HG03521 (cell line): ENCODE data around the gene AMIGO1.

ENCODE experiments used
- ATAC-seq: cut with Tn5 transposase; IDR thresholded peaks from one replicate; pipeline ENCODE4 v1.9.1; 2021; ENCODE audit warnings: mild to moderate bottlenecking, moderate library complexity; ENCODE audit not compliant: unreplicated experiment

The AMIGO1 gene

GRCh38 chr1:109457819-109458218 is 51.7 kb downstream of the AMIGO1 start:
- ATAC-seq, result no peak

GRCh38 chr1:109454497-109455133 is 54.9 kb downstream of the AMIGO1 start:
- ATAC-seq, result no peak
